PC-3 (cell line): ENCODE measurements around the gene TMEM132E. TPM values are rescaled to one million over a fixed set of nuclear protein-coding genes. Genes with fewer than 3 reads are reported as not detected.

Experiments
- ATAC-seq: fragments of 200-7000 bp; cut with Tn5 transposase; 2 replicates; pipeline ENCODE4 v1.9.1; 2020; ENCODE audit warnings: mild to moderate bottlenecking, moderate library complexity
- BruUV-seq: library from RNA; stranded (reverse); fragments of 400-500 nt; replicated peaks from 2 replicates; lab custom pipeline; 2021; lab: Mats Ljungman, UMichigan
- CTCF ChIA-PET: fragments of 300-600 bp; sonication (Branson Sonifier 250); formaldehyde crosslinking; loops from one replicate; lab custom pipeline; 2022; ENCODE audit warnings: antibody characterized with exemption; lab: Charles Lee
- POLR2A ChIA-PET: fragments of 300-600 bp; sonication (Branson Sonifier 250); formaldehyde crosslinking; loops from one replicate; lab custom pipeline; 2022; ENCODE audit warnings: antibody characterized with exemption; ENCODE audit not compliant: unreplicated experiment; lab: Charles Lee
- DNase-seq: peaks from one replicate; pipeline ENCODE4 v3.0.0-alpha.2; 2015
- H2AFZ ChIP-seq: fragments of 300-600 bp; sonication (generic); 2 replicates; pipeline ENCODE4 v1.6.0; 2016; ENCODE audit warnings: antibody characterized with exemption, low read length
- H3F3A ChIP-seq: fragments of 300-600 bp; sonication (generic); one replicate; pipeline ENCODE4 v1.6.0; 2017; ENCODE audit warnings: antibody characterized with exemption, low read length, control low read depth, mild to moderate bottlenecking; ENCODE audit not compliant: unreplicated experiment
- H3K27ac ChIP-seq: fragments of 300-600 bp; sonication (generic); 2 replicates; pipeline ENCODE4 v1.5.1; 2016; ENCODE audit warnings: mild to moderate bottlenecking, low read length
- H3K27me3 ChIP-seq: fragments of 300-600 bp; sonication (generic); 2 replicates; pipeline ENCODE4 v1.6.1; 2016; ENCODE audit warnings: low read length, mixed read lengths
- H3K36me3 ChIP-seq: fragments of 300-600 bp; sonication (generic); 2 replicates; pipeline ENCODE4 v1.6.1; 2016; ENCODE audit warnings: low read depth, mixed run types, low read length, mixed read lengths
- H3K4me1 ChIP-seq: fragments of 300-600 bp; sonication (generic); 2 replicates; pipeline ENCODE4 v1.5.1; 2016; ENCODE audit warnings: low read length; ENCODE audit not compliant: insufficient read depth
- H3K4me2 ChIP-seq: fragments of 300-600 bp; sonication (generic); 2 replicates; pipeline ENCODE4 v1.6.0; 2016; ENCODE audit warnings: low read length
- H3K4me3 ChIP-seq: fragments of 300-600 bp; sonication (generic); 2 replicates; pipeline ENCODE4 v1.5.1; 2016; ENCODE audit warnings: mild to moderate bottlenecking, low read length, mixed read lengths
- H3K79me2 ChIP-seq: fragments of 300-600 bp; sonication (generic); 2 replicates; pipeline ENCODE4 v1.6.1; 2017; ENCODE audit warnings: low read length, mixed read lengths
- H3K9ac ChIP-seq: fragments of 300-600 bp; sonication (generic); 2 replicates; pipeline ENCODE4 v1.6.0; 2016; ENCODE audit warnings: mild to moderate bottlenecking, low read length
- H3K9me2 ChIP-seq: fragments of 300-600 bp; sonication (generic); replicated peaks from 2 replicates; pipeline ENCODE4 v1.6.1; 2016; ENCODE audit warnings: mixed run types, low read length, mixed read lengths
- H3K9me3 ChIP-seq: fragments of 300-600 bp; sonication (generic); 2 replicates; pipeline ENCODE4 v1.6.1; 2016; ENCODE audit warnings: low read length, mixed read lengths
- H4K20me1 ChIP-seq: fragments of 300-600 bp; sonication (generic); 2 replicates; pipeline ENCODE4 v1.6.1; 2016; ENCODE audit warnings: low read length, mixed read lengths
- CTCF ChIP-seq: fragments of 300-600 bp; sonication (generic); conservative IDR thresholded peaks from 2 replicates; pipeline ENCODE4 v1.5.1; 2017; ENCODE audit warnings: antibody characterized with exemption, low read depth, mild to moderate bottlenecking, low read length
- EZH2 ChIP-seq: fragments of 300-600 bp; sonication (generic); IDR thresholded peaks from one replicate; pipeline ENCODE4 v1.6.1; 2017; ENCODE audit warnings: antibody characterized with exemption, mild to moderate bottlenecking, low read length; ENCODE audit not compliant: unreplicated experiment
- EZH2phosphoT487 ChIP-seq: fragments of 300-600 bp; sonication (generic); IDR thresholded peaks from 2 replicates; pipeline ENCODE4 v1.6.1; 2018; ENCODE audit warnings: mild to moderate bottlenecking, antibody characterized with exemption, low read length, borderline replicate concordance
- intact Hi-C: fragments of 100-400 bp; cut with micrococcal nuclease; formaldehyde crosslinking; loops from 2 replicates; pipeline ENCODE4 v1.9.0; 2023
- total RNA-seq: library from RNA; depleted of rRNA; stranded (reverse); fragments of >200 nt; gene quantifications from 2 replicates; pipeline ENCODE4 v1.2.3, GENCODE V29; 2014

The TMEM132E gene
- total RNA-seq, 1 experiment from 2014 or later: not detected

- Histone ChIP-seq H3K4me3 (no peak overlapping the region), H3K4me1 (no peaks in the 10 kb centered on the region), H3K36me3 (no peaks in the 10 kb centered on the region), H3K79me2 (no peaks in the 10 kb centered on the region), H3K9ac (no peak overlapping the region), H3K9me2 (no peaks in the 10 kb centered on the region), H4K20me1 (no peaks in the 10 kb centered on the region), H3K4me2 (no peak overlapping the region), H3K27ac (no peak overlapping the region), H2AFZ (no peak overlapping the region), H3K9me3 (no peaks in the 10 kb centered on the region), H3K27me3 (no peaks in the 10 kb centered on the region; the same call in 1 of the 2 replicates), H3F3A (no peaks in the 10 kb centered on the region)
- ATAC-seq (no peak), DNase-seq (no peak)
- ChIA-PET CTCF (no interaction called here), POLR2A (no interaction called here)
- TF ChIP-seq EZH2phosphoT487 (no peak), EZH2 (no peak), CTCF (no peak)
- intact Hi-C loops: no loop called here
- no TSS peak for BruUV-seq
Measured at GRCh38 chr17:34614698-34615097, 35.3 kb downstream of the TMEM132E start.

DNA sequence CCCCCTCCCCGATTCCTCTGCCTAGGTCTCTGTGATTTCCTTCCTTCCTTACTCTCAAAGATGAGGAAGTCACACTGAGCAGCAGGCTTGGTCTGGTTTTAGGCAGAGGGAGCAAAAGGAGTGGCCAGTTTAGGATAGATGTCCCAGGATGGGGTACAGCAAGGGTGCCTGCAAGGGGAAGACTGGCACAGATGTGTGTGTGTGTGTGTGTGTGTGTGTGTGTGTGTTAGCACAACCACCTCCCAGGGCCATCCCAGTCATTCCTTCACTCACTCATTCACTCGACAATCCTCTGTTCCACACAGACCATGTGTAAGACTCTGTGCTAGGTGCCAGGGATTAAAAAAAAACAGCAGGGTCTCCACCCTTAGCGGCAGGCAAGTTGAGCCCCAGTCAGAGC lies 35.9 kb downstream of the TMEM132E start:
- Histone ChIP-seq H2AFZ (no peak overlapping the region), H3K27ac (no peak overlapping the region), H3K4me2 (no peak overlapping the region), H3K9me2 (no peaks in the 10 kb centered on the region), H3K36me3 (no peaks in the 10 kb centered on the region), H3K4me3 (no peak overlapping the region), H3K27me3 (no peaks in the 10 kb centered on the region; the same call in 1 of the 2 replicates), H3K9ac (no peak overlapping the region), H3K4me1 (no peaks in the 10 kb centered on the region), H4K20me1 (no peaks in the 10 kb centered on the region), H3K79me2 (no peaks in the 10 kb centered on the region), H3K9me3 (no peaks in the 10 kb centered on the region), H3F3A (no peaks in the 10 kb centered on the region)
- TF ChIP-seq EZH2phosphoT487: no peak
- ATAC-seq (no peak), DNase-seq (no peak)
- no TSS peak for BruUV-seq
- CTCF ChIA-PET: no interaction called here
- intact Hi-C loops: no loop called here
- POLR2A ChIA-PET: no interaction called here

DNA sequence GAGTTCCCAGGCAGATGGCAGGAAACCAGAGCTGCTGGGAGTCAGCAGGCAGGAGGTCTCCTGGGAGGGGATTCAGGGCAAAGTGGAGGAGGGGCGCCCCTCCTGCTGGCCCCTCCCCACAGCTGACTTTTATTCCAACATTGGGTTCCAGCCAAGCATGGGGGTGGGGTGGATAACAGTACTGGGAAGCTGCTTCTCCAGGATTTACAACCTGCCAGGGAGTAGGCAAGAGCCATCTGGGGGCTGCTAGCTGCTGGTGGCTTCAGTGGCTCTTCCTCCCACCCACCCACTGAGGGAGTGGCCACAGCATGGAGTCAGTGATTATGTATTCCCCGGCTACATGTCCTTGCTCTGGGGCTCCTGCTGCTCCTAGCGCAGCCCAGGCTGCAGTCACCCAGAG lies 36.8 kb downstream of the TMEM132E start:
- Histone ChIP-seq H2AFZ (no peak overlapping the region), H3K9me3 (no peaks in the 10 kb centered on the region), H3K4me2 (no peak overlapping the region), H3K79me2 (no peaks in the 10 kb centered on the region), H3F3A (no peaks in the 10 kb centered on the region), H3K9ac (no peak overlapping the region), H3K4me3 (no peak overlapping the region), H3K36me3 (no peaks in the 10 kb centered on the region), H3K27me3 (no peaks in the 10 kb centered on the region), H3K4me1 (no peaks in the 10 kb centered on the region), H4K20me1 (no peaks in the 10 kb centered on the region), H3K9me2 (no peaks in the 10 kb centered on the region), H3K27ac (no peak overlapping the region)
- POLR2A ChIA-PET: no interaction called here
- ATAC-seq (no peak), DNase-seq (no peak)
- intact Hi-C loops: no loop called here
- TF ChIP-seq CTCF (no peak), EZH2phosphoT487 (no peak), EZH2 (no peak)
- CTCF ChIA-PET: no interaction called here
- BruUV-seq: no TSS peak
